ENCODE measurements around the gene DNAJC18. TPM values are rescaled to one million over a fixed set of nuclear protein-coding genes. Genes with fewer than 3 reads are reported as not detected.

Gene DNAJC18
- total and polyA plus RNA-seq, 2 donors, result 4.3 TPM

Other genes starting within 250 kb of the DNAJC18 start
- gene SIL1, start 241.2 kb downstream of the DNAJC18 start, total RNA-seq, result 17.0 TPM
- 30.2 TPM for gene SIL1, start 241.2 kb downstream of the DNAJC18 start, polyA plus RNA-seq
- gene MATR3, start 145.8 kb downstream of the DNAJC18 start, total RNA-seq, result 378 TPM
- 253 TPM for gene MATR3, start 145.8 kb downstream of the DNAJC18 start, polyA plus RNA-seq
- 108 TPM for gene PAIP2, start 97.7 kb downstream of the DNAJC18 start, total RNA-seq
- 155 TPM for gene PAIP2, start 97.7 kb downstream of the DNAJC18 start, polyA plus RNA-seq
- 1.1 TPM for gene SLC23A1, start 56.2 kb downstream of the DNAJC18 start, total RNA-seq
- gene SLC23A1, start 56.2 kb downstream of the DNAJC18 start, polyA plus RNA-seq, result 5.4 TPM
- gene MZB1, start 49.6 kb downstream of the DNAJC18 start, total RNA-seq, result 400 TPM
- gene MZB1, start 49.6 kb downstream of the DNAJC18 start, polyA plus RNA-seq, result 380 TPM
- gene PROB1, start 44.4 kb downstream of the DNAJC18 start, total RNA-seq, result 0.76 TPM
- gene PROB1, start 44.4 kb downstream of the DNAJC18 start, polyA plus RNA-seq, result 1.0 TPM
- 5.8 TPM for gene SPATA24, start 35.4 kb downstream of the DNAJC18 start, total RNA-seq
- gene SPATA24, start 35.4 kb downstream of the DNAJC18 start, polyA plus RNA-seq, result 6.6 TPM
- 8.7 TPM for gene ECSCR, start 23.2 kb upstream of the DNAJC18 start, total RNA-seq
- 12.2 TPM for gene ECSCR, start 23.2 kb upstream of the DNAJC18 start, polyA plus RNA-seq
- 0.28 TPM for gene SMIM33, start 31.5 kb upstream of the DNAJC18 start, total RNA-seq
- 0.05 TPM for gene SMIM33, start 31.5 kb upstream of the DNAJC18 start, polyA plus RNA-seq
- gene STING1, start 43.2 kb upstream of the DNAJC18 start, total RNA-seq, result 21.3 TPM
- gene STING1, start 43.2 kb upstream of the DNAJC18 start, polyA plus RNA-seq, result 58.3 TPM
- 147 TPM for gene UBE2D2, start 121.8 kb upstream of the DNAJC18 start, total RNA-seq
- 150 TPM for gene UBE2D2, start 121.8 kb upstream of the DNAJC18 start, polyA plus RNA-seq
- gene CXXC5, start 208.8 kb upstream of the DNAJC18 start, total RNA-seq, result 73.2 TPM
- gene CXXC5, start 208.8 kb upstream of the DNAJC18 start, polyA plus RNA-seq, result 47.9 TPM